GM12875 (cell line): Measurements from ENCODE around the gene DUSP9.
"Not testable (repeated sequence)": the region's sequence is repeated elsewhere in the genome, so short reads cannot be mapped to it uniquely, and the experiment has no call there.

ENCODE experiments used
- H3K4me3 ChIP-seq: one replicate; pipeline ENCODE4 v1.5.1; 2011; ENCODE audit warnings: low read depth, low read length, control low read depth
- TF ChIP-seq, protein P1 (sequence below): IDR thresholded peaks from 2 replicates; pipeline ENCODE4 v1.5.1; 2011; ENCODE audit warnings: low read depth, mild to moderate bottlenecking, control low read depth, inconsistent platforms, low read length, moderate library complexity, borderline replicate concordance; ENCODE audit not compliant: insufficient read depth

The DUSP9 gene

DNA sequence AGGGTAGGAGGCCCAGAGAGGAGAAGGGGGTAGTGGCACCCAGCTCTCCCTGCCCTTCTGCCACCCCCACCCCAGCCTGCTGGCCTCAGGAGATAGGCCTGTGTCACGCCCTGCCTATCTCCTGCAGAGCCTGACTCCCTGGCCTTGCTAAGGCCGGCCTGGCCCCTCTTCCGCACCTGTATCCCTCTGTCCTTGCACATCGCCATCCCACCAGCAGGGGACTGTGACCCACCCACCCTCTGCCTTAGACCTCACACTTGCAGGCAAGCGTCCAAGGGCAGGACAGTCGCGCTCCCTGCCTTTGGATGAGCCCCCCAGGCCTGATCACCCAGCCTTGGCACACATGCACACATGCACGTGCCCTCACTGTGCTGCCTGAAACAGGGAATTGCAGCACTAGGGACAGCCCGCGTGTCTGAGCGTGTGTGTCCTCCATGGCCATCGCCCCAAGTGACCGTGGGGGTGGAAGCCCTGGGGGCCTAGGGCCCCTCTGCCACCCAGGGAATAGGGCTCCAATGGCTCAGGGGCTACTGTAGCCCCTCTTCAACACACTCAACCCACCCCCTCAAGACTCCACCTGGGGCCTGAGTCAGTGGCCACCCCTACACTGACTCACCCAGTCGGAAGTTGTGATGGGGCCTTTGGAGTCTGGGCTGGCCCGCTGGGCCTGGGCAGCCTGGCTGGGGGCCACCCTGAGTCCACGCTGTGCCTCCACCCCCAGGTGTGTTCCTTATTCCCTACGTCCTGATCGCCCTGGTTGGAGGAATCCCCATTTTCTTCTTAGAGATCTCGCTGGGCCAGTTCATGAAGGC lies 42.9 kb downstream of the DUSP9 start:
- TF ChIP-seq, protein P1, sequence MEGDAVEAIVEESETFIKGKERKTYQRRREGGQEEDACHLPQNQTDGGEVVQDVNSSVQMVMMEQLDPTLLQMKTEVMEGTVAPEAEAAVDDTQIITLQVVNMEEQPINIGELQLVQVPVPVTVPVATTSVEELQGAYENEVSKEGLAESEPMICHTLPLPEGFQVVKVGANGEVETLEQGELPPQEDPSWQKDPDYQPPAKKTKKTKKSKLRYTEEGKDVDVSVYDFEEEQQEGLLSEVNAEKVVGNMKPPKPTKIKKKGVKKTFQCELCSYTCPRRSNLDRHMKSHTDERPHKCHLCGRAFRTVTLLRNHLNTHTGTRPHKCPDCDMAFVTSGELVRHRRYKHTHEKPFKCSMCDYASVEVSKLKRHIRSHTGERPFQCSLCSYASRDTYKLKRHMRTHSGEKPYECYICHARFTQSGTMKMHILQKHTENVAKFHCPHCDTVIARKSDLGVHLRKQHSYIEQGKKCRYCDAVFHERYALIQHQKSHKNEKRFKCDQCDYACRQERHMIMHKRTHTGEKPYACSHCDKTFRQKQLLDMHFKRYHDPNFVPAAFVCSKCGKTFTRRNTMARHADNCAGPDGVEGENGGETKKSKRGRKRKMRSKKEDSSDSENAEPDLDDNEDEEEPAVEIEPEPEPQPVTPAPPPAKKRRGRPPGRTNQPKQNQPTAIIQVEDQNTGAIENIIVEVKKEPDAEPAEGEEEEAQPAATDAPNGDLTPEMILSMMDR, result 0 out of 2 replicates have a peak, but pooled peaks have one; percentile 1
- H3K4me3 ChIP-seq, result no peak overlapping the region

GRCh38 chrX:153690466-153690865 lies 43.5 kb downstream of the DUSP9 start:
- no peak overlapping the region for H3K4me3 ChIP-seq
- TF ChIP-seq, protein P1, result no peak

GRCh38 chrX:153691032-153691827 lies 44.2 kb downstream of the DUSP9 start:
- H3K4me3 ChIP-seq, result not testable (repeated sequence)

- TF ChIP-seq, protein P1, result no peak
- H3K4me3 ChIP-seq, result no peak overlapping the region
Observed at GRCh38 chrX:153692003-153692402, 45.0 kb downstream of the DUSP9 start.

- TF ChIP-seq, protein P1, result no peak
Observed at GRCh38 chrX:153692611-153693156, 45.7 kb downstream of the DUSP9 start.

DNA sequence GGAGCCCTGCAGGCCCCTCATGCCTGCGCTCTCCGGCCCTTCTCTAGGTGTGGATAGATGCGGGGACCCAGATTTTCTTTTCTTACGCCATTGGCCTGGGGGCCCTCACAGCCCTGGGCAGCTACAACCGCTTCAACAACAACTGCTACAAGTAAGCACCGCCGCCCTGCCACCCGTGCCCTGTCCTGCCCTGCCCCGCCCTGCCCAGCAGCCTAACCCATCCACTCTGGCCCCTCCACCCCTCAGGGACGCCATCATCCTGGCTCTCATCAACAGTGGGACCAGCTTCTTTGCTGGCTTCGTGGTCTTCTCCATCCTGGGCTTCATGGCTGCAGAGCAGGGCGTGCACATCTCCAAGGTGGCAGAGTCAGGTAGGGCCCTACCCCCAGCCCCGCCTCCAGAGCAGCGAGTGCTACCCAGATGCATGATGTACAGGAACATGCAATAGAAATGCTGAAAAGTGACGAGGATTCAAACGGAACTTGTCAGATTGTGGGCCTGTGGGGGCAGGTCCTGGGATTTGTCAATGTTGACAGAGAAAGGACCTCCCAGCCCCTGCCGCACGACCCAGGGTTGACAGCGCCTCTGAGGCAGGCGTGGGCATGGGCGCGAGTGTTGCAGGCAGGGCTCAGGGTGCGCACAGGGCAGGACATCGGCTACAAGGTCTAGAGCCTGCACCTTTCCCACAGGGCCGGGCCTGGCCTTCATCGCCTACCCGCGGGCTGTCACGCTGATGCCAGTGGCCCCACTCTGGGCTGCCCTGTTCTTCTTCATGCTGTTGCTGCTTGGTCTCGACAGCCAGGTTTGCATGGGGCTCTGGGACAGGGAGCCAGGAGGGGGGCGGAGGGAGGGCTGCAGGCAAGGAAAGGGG lies 46.4 kb downstream of the DUSP9 start:
- TF ChIP-seq, protein P1, result no peak
- H3K4me3 ChIP-seq, result no peak overlapping the region

More at GRCh38 chrX:153692611-153693156, 45.7 kb downstream of the DUSP9 start:
- no peak overlapping the region for H3K4me3 ChIP-seq

DNA sequence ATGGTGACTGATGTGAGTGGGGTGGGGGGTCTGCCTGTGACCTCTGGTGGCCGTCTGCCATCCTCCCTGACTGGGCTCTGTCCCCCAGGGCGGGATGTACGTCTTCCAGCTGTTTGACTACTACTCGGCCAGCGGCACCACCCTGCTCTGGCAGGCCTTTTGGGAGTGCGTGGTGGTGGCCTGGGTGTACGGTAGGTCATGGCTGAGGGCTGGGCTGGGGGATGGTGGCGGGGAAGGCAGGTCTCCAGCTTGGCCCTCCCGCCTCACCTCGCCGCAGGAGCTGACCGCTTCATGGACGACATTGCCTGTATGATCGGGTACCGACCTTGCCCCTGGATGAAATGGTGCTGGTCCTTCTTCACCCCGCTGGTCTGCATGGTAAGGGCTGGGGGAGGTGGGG lies 47.3 kb downstream of the DUSP9 start:
- H3K4me3 ChIP-seq, result not testable (repeated sequence)
